Subcutaneous abdominal adipose tissue (tissue), 5 donors: ENCODE results near the gene IL1RAPL1.

Source experiments
- H3K27ac ChIP-seq: one replicate; pipeline ENCODE4 v1.7.0; 2013; ENCODE audit warnings: low read depth, mild to moderate bottlenecking, inconsistent platforms, low read length, moderate library complexity
- H3K27me3 ChIP-seq, 5 donors: one replicate each; pipeline ENCODE4 v1.7.0; 2013; ENCODE audit warnings: low read length in 5 of 5, inconsistent platforms in 1 of 5; ENCODE audit not compliant: control insufficient read depth in 5 of 5, insufficient read depth in 4 of 5
- H3K36me3 ChIP-seq, 5 donors: one replicate each; pipeline ENCODE4 v1.7.0; 2013; ENCODE audit warnings: low read length in 5 of 5; ENCODE audit not compliant: control insufficient read depth in 5 of 5, insufficient read depth in 5 of 5
- H3K4me1 ChIP-seq, 5 donors: one replicate each; pipeline ENCODE4 v1.7.0; 2013; ENCODE audit warnings: low read length in 5 of 5, mild to moderate bottlenecking in 3 of 5, moderate library complexity in 1 of 5; ENCODE audit not compliant: control insufficient read depth in 5 of 5, insufficient read depth in 5 of 5
- H3K4me3 ChIP-seq, 5 donors: one replicate each; pipeline ENCODE4 v1.7.0; 2013; ENCODE audit warnings: low read length in 5 of 5, low read depth in 1 of 5
- H3K9ac ChIP-seq, 5 donors: one replicate each; pipeline ENCODE4 v1.7.0; 2013; ENCODE audit warnings: low read length in 5 of 5, mild to moderate bottlenecking in 4 of 5, moderate library complexity in 3 of 5
- H3K9me3 ChIP-seq, 5 donors: one replicate each; pipeline ENCODE4 v1.7.0; 2013; ENCODE audit warnings: low read length in 5 of 5; ENCODE audit not compliant: control insufficient read depth in 5 of 5
- donor health status: healthy.
- donor health status: healthy.
- donor health status: healthy.
- donor health status: healthy.
- donor health status: healthy.

IL1RAPL1 gene

GRCh38 chrX:28585767-28586166 is 1.5 kb upstream of the IL1RAPL1 start:
- Histone ChIP-seq H3K9me3 (no peaks in the 10 kb centered on the region), H3K9ac (no peak overlapping the region), H3K4me3 (peak overlapping the region in 1 of 5 donors; percentile 21), H3K36me3 (no peaks in the 10 kb centered on the region), H3K4me1 (no peaks in the 10 kb centered on the region), H3K27ac (no peak overlapping the region), H3K27me3 (peaks cover 16 to 28% (median 22%) of the 10 kb centered on the region in 5 donors)

GRCh38 chrX:28586286-28586685 is 960 bp upstream of the IL1RAPL1 start:
- no peak overlapping the region for H3K9ac ChIP-seq
- peak overlapping the region in 1 of 5 donors; percentile 21 for H3K4me3 ChIP-seq
- no peak overlapping the region for H3K27ac ChIP-seq
- H3K27me3 ChIP-seq: peaks cover 16 to 28% (median 22%) of the 10 kb centered on the region in 5 donors
- no peaks in the 10 kb centered on the region for H3K9me3 ChIP-seq
- H3K4me1 ChIP-seq: no peaks in the 10 kb centered on the region
- no peaks in the 10 kb centered on the region for H3K36me3 ChIP-seq

DNA sequence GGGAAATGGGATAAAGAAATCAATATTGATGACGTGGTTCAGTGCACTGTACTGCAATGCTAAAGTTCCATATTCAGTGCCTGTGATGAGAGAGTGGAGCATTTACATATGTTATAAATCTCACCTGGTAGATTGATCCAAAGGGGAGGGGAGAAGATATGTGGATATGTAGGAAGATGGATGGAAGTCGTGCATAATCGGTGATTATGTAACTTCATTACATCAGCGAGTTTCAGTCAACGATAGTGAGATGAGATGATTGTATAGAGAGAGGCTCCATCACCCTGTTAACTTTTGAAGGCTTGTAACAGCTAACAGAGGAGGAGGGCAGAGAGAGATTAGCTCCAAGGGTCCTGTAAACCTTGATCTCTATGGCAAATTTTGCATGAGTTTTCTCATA is 1.8 kb downstream of the IL1RAPL1 start:
- Histone ChIP-seq H3K9me3 (no peaks in the 10 kb centered on the region), H3K9ac (no peak overlapping the region), H3K4me3 (peak overlapping the region in 1 of 5 donors; percentile 0), H3K27me3 (peaks cover 16 to 28% (median 23%) of the 10 kb centered on the region in 5 donors), H3K4me1 (no peaks in the 10 kb centered on the region), H3K36me3 (no peaks in the 10 kb centered on the region), H3K27ac (no peak overlapping the region)

- Histone ChIP-seq H3K4me1 (no peaks in the 10 kb centered on the region), H3K4me3 (no peak overlapping the region), H3K27ac (no peak overlapping the region), H3K36me3 (no peaks in the 10 kb centered on the region), H3K9me3 (no peaks in the 10 kb centered on the region), H3K27me3 (peaks cover 8 to 24% (median 18%) of the 10 kb centered on the region in 5 donors), H3K9ac (no peak overlapping the region)
Measured at GRCh38 chrX:28590396-28590795, 3.1 kb downstream of the IL1RAPL1 start.

DNA sequence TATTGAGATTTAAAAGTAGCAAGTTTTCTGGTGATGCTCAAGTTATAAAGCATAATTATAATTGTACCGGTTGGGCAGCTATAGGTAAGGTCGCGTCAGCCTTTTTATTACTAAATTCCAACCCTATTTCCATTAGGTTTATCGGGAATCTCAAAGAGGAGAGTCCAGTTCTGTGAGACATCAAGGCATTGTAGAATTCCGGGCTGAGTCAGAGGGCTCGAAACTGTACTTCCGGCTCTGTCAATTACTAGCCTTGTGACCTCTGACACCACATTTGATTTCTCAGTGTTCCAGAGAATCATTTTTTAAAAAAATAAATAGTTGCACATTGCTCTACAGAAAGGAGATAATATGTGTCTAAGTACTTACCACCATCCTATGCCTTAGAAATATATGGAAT is 4.3 kb downstream of the IL1RAPL1 start:
- H3K36me3 ChIP-seq: no peaks in the 10 kb centered on the region
- peaks cover 4 to 18% (median 14%) of the 10 kb centered on the region in 5 donors for H3K27me3 ChIP-seq
- no peak overlapping the region for H3K27ac ChIP-seq
- H3K4me1 ChIP-seq: no peaks in the 10 kb centered on the region
- no peak overlapping the region for H3K4me3 ChIP-seq
- no peak overlapping the region for H3K9ac ChIP-seq
- no peaks in the 10 kb centered on the region for H3K9me3 ChIP-seq

DNA sequence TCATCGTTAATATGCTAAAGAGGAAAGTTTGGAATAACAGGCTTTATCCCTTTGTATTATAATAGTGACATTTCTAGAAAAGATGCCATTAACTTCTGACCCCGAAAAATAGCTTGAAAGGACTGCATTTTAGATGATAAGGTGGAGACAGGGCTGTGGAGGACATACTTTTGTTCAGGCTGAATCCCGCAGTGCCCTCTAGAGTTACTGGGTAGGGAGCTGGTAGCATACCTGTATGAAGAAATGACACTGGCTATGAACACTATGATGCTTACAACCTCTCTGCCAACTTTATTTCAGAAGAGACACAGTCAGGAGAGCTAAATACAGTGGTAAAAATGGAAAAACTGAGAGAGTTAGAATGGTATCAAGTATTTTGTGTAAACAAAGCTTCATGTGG is 8.1 kb downstream of the IL1RAPL1 start:
- Histone ChIP-seq H3K9me3 (no peaks in the 10 kb centered on the region), H3K9ac (no peak overlapping the region), H3K27me3 (peaks cover 0 to 3% (median 2%) of the 10 kb centered on the region in 5 donors), H3K36me3 (no peaks in the 10 kb centered on the region), H3K27ac (no peak overlapping the region), H3K4me1 (no peaks in the 10 kb centered on the region), H3K4me3 (no peak overlapping the region)

DNA sequence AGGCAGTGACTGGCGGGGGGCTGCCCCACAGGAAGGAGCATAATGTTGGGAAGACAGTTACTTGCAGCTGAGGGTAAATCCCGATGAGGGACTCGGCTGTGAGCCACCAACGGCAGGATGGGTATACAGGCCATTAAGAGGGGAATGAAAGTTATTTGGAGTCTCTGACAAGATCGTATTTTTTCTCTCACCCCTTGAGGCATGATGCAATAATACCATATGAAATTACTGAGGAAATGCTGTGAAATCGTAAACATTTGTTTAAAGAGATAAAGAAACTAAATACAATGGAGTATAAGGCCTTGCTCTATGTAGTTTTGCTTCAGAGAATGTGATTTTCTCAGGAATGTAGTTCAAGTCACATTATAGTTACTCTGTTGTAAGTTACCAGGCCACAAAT is 12.7 kb downstream of the IL1RAPL1 start:
- no peaks in the 10 kb centered on the region for H3K4me1 ChIP-seq
- H3K27me3 ChIP-seq: peaks cover 0 to 3% (median 0%) of the 10 kb centered on the region in 5 donors
- no peaks in the 10 kb centered on the region for H3K9me3 ChIP-seq
- no peak overlapping the region for H3K4me3 ChIP-seq
- H3K36me3 ChIP-seq: no peaks in the 10 kb centered on the region
- H3K27ac ChIP-seq: no peak overlapping the region
- H3K9ac ChIP-seq: no peak overlapping the region

- H3K36me3 ChIP-seq: no peaks in the 10 kb centered on the region
Measured at GRCh38 chrX:28609003-28609402, 21.8 kb downstream of the IL1RAPL1 start.

GRCh38 chrX:28609917-28610613 is 22.8 kb downstream of the IL1RAPL1 start:
- Histone ChIP-seq H3K9me3 (no peaks in the 10 kb centered on the region), H3K27me3 (peaks cover 0 to 6% (median 3%) of the 10 kb centered on the region in 5 donors), H3K36me3 (no peaks in the 10 kb centered on the region), H3K4me3 (no peak overlapping the region), H3K4me1 (no peaks in the 10 kb centered on the region), H3K27ac (no peak overlapping the region), H3K9ac (no peak overlapping the region)

More at GRCh38 chrX:28609003-28609402, 21.8 kb downstream of the IL1RAPL1 start:
- Histone ChIP-seq H3K27ac (no peak overlapping the region), H3K27me3 (peaks cover 0 to 6% (median 3%) of the 10 kb centered on the region in 5 donors), H3K4me3 (no peak overlapping the region), H3K9ac (no peak overlapping the region), H3K4me1 (no peaks in the 10 kb centered on the region), H3K9me3 (no peaks in the 10 kb centered on the region)

DNA sequence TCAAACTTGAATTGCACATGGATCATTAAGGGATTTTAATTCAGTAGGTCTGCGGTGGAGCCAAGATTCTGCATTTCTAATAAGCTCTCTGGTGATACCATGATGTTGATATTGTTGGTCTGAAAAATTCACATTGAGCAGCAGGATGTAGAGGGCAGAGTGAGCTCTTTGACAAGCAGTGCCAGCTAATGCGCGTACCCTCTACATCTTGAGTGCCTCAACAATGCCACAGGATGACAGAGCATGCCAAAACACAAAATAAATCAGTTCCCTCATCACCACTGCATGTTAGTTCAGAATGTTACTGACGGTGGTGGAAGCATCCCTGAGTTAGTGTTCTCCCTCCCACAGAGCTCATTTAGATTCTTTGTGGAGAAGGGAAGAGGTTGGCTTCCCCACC is 23.5 kb downstream of the IL1RAPL1 start:
- no peak overlapping the region for H3K4me3 ChIP-seq
- no peak overlapping the region for H3K27ac ChIP-seq

More for the DNA sequence above, 23.5 kb downstream of the IL1RAPL1 start:
- H3K4me1 ChIP-seq: no peaks in the 10 kb centered on the region
- H3K9me3 ChIP-seq: no peaks in the 10 kb centered on the region
- H3K27me3 ChIP-seq: peaks cover 0 to 6% (median 3%) of the 10 kb centered on the region in 5 donors
- H3K36me3 ChIP-seq: no peaks in the 10 kb centered on the region
- H3K9ac ChIP-seq: no peak overlapping the region
